ENCODE data around the gene MYLK3.

Gene MYLK3

DNA sequence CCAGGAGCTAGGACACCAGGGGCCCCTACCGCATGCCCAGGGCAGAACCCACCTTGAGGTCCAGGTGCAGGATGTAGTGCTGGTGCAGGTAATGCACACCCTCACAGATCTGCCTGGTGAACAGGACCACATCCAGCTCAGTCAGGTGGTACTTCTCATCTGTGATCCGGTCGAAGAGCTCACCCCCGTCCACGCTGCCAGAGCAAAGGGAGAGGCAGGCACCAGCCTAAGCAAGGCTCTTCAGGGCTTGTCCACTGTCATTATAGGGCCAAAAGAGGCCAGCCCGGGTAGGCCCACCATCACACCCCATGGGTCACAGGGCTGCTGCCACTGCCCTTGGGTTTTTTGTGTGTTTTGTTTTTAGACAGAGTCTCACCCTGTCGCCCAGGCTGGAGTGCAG lies 21.0 kb downstream of the MYLK3 start:
- no peak for DNase-seq (ENCODE audit: low spot score)

DNA sequence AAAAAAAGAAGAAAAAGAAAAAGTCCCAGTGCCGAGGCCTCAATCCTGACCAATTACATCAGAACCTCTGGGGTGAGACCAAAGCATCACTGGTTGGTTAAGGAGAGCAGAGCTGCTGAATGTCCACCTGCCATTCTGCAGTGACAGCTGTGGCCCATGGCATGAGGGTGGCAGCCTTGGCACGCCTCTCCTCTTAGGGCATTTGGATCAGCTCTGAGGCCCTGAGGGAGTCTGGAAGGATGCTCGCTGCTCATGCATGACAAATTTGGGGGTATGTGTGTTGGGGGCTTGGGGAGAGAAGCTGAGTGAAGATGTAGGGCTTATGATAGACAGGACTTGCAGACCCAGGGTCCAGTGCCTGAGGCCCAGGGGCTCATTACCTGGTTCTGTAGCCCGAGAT lies 26.3 kb downstream of the MYLK3 start:
- DNase-seq (ENCODE audit: low spot score) = no peak

DNA sequence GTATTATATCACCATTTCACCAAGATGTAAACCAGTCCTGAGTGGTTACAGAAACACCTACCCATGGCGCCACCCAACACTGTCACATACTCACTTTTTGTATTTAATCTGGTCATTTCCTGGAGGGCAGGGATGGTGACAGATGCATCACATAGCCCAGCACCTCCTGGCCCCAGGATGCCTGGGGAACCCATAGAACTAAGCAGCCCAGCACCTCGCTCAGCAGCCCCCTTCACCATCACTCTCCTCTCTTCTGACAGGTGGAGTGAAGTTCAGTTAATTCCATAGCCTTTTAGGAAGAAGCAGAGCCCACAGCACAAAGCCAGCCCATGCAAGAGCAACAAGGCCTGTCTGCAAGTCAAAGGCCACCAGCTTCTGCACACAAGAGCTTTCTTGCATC lies 27.5 kb downstream of the MYLK3 start:
- no peak for DNase-seq (ENCODE audit: low spot score)

DNA sequence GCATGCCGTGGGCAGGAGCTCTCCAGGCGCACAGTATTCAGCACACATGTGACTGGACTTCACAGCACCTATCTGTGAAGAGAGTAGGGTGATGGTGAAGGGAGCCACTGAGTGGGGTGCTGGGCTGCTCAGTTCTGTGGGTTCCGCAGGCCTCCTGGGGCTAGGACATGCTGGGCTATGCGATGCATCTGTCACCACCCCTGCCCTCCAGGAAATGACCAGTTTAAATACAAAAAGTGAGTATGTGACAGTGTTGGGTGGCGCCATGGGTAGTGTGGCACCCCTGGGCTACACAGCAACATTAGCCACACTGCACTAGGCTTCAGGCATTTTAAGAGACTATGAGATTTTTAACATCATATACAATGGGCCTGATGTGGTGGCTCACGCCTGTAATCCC lies 28.6 kb downstream of the MYLK3 start:
- no peak for DNase-seq (ENCODE audit: low spot score)

DNA sequence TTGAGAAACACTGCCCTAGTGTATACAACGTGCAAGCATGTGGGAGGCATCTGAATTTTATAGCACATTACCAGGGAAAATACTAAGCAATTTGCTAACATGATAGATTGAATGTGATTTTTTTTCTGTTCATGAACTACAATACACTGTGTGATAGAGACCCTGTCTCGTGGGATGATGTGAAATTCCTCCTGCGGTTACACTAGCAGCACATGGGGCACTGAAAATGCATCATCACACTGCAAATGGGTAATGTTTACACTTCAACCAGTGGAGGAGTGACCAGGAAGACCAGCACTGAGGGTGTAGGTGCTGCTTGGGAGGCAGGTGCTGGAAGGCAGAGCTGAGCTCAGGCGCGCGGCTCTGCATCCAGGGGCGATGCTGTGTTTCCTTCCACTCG lies 29.9 kb downstream of the MYLK3 start:
- no peak for DNase-seq (ENCODE audit: low spot score)

DNA sequence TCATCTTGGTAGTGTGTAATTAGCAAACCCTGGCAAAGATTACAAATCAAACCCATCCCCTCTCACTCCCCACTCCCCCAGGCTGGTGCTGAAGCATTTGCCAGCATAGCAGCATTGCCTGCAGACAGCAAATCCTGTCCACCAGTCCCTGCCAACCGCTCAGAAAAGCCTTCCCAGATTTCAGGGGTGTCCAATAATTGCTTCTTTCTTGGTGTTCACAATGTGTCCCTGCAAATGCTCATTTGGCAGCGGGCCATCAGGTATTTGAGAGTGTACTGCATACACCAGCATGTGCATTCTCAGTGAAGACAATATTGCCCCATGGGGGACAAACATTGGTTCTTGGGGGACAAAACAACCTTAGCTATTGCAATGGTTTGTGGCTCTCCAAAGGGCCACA lies 30.5 kb downstream of the MYLK3 start:
- DNase-seq (ENCODE audit: low spot score) = no peak

DNA sequence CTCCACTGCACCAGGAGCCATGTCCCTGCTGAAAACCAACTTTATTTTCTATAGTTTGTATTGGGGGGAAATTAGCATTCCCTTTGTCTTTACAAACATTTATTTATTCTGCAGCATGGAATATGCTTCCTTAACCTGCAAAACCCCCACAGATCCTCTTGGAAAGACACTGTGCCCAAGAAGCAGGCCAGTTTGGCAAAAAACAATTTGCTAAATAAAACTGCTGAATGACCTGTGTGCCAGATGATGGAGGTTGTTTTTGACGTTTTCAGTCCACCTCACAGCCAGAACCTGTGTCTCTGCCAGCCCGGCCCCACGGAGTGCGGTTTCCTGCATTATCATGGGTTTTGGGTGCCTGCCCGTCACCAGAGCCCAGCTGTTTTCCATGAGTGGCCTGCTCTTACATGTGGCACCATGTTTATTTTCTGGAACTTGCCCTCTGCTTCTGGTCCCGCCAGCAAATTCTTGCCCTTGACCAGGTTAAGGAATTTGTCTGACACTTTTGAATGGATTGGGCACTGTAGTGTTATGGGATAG lies 32.3 kb downstream of the MYLK3 start:
- no peak for DNase-seq (ENCODE audit: low spot score)

DNA sequence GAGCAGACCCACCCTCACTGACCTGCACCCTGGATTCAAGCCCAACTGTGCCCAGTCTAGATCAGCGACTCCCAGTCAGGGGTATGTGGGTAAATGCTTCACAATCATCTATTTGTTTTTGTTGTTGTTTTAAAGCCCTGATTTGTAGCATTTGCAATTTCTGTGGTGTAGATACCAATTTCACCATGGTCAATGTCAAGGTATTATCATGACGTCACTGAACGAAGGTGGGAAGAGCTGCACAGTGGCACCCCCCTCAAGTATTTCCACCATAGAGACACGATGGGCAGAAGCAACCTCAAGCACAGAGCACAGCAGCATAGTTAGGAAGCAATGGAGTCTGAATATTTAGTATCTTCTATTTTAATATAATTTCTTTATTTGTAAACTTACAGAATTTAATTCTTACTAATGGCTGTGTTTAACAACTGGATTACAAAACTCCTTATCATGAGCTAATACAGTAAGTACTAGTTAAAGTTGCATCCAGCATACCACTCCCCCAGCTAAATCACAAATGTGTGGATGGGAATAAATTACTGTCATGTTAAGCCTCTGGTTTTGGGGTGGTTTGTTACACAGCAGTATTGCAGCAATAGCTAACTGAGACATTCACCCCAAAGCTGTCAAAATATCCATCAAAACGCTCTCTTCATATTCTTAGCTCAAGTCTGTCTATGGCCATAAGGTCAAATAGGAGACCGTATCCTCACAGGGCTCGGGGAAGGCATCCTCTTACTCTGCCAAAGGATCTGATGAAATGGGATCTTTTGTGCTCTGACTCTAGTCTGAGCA lies 33.1 kb downstream of the MYLK3 start:
- DNase-seq (ENCODE audit: low spot score) = no peak

DNA sequence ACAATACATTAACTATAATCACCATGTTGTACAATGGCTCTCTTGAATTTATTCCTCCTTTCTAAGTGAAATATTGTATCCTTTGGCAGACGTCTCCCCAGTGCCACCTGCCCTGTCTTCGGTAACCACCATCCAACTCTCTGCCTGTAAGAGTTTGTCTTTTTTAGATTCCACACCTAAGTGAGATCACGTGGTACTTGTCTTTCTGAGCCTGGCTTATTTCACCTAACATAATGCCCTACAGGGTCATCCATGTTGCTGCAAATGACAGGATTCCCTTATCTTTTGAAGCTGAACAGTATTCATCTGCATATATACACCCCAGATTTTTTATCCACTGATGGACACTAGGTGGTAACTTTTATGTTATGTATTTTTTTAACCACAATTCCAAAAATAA lies 34.5 kb downstream of the MYLK3 start:
- no peak for DNase-seq (ENCODE audit: low spot score)

DNA sequence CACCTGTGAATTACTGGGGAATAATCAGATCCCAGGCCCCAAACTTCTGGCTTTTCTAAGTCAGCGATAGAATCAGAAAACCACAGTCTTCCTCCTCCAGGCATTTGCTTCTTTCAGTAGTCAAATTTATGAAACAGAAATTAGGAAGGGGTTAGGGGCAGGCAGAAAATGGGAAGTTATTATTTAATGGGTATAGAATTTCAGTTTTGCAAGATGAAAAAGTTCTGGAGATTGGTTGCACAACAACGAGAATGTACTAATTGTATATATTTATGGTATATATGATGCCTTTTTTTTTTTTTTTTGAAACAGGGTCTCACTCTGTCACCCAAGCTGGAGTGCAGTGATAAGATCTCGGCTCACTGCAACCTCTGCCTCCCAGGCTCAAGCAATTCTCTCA lies 35.2 kb downstream of the MYLK3 start:
- DNase-seq (ENCODE audit: low spot score) = no peak

DNA sequence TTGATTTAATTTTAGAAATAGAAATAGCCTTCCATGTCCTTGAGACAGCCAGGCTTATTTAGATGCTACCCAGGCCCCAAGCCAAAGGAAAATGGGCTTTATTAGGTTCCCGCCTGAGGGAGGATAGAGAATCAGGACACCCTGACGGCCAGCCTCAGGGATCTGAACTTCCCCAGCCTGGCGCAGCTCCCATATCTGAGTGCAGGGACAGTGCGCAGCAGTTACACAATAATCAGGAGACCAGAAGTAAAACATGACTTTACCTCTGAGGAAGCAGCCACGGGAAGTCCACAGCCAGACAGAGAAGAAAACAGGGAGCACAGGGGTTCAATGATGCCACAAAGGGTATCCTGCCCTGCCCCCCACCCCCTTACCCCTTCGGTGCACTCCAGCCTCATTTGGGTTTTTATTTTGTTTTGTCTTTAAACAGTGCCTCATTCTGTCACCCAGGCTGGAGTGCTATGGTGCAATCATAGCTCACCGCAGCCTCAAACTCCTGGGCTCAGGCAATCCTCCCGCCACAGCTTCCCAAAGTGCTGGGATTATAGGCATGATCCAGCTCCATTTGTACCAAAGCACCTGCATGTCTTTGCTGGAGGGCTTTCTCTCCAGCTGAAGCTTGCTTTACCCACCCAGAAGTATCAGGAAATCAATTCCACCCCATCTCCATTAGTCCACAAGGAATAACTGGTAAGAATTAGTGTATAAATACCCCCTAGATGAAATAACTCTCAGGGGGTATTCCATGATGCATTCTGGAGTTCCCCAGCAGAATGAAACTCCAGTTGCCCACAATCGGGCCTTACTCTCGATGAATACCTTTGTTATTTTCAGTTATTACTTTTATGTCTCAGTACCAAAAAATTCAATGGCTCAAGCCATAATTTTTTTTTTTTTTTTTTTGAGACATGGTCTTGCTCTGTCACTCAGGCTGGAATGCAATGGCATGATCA lies 36.8 kb downstream of the MYLK3 start:
- DNase-seq (ENCODE audit: low spot score) = no peak

DNA sequence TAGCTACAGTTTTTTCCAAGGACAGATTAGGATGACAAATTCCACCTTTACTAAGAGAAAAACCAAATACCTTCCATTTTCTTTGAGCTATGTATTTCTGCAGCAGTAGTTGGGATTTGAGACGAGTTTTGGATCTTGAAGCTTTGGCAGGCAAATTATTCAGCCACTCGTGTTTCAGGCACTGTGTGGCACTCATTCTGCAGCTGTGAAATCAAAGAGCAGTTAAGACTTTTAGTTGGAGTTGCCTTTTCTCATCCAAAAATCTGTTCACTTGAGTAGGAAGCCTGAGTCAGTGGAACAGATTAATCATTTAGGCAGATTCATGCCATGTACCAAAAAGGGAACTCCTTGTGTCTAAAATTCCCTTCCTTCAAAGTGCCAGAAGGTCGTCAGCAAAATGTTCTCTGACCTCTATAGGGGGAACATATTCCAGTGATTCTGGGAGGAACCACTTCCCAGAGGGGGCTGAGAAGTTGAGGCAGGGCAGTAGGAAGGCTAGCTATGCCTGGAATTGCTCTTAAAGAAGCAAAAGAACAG lies 38.6 kb downstream of the MYLK3 start:
- no peak for DNase-seq (ENCODE audit: low spot score)

DNA sequence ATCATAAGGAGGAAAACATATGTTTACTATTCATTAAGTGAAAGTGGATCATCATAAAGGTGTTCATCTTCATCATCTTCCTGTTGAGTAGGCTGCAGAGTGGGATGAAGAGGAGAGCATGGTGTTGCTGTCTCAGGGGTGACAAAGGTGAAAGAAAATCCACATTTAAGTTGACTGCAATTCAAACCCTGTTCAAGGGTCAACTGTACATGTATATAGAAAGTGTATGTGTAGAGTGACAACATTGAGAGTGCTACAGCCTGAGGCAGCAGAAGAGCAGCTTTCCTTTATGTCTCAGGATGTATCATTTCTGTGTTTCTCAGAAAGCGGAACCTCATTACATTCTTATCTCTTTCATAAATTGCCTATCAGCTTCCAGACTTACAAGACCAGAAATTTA lies 41.5 kb downstream of the MYLK3 start:
- no peak for DNase-seq (ENCODE audit: low spot score)

DNA sequence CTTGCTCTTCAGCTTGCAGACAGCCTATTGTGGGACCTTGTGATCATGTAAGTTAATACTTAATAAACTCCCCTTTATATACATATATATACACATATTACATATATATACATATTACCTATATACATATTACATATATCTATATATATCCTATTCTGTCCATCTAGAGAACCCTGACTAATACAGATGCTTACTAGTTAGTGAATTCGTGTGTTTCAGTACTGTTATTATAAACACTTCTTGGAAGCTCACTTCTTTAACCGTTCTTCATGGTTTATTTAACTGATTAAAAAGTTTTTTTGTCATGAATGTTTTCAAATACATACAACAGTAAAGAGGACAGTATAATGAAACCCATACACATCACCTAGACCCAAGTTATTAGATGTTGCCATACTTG lies 46.1 kb downstream of the MYLK3 start:
- no peak for DNase-seq (ENCODE audit: low spot score)

DNA sequence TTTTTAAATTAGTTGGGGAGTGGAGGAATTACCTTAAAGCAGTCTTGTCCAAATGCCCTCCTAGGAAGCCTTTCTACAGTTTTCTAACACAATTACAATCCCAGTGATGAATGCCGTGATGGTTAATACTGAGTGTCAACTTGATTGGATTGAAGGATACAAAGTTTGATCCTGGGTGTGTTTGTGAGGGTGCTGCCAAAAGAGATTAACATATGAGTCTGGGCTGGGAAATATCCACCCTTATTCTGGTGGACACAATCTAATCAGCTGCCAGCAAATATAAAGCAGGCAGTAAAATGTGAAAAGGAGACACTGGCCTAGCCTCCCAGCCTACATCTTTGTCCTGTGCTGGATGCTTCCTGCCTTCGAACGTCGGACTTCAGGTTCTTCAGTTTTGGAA lies 46.5 kb downstream of the MYLK3 start:
- no peak for DNase-seq (ENCODE audit: low spot score)

DNA sequence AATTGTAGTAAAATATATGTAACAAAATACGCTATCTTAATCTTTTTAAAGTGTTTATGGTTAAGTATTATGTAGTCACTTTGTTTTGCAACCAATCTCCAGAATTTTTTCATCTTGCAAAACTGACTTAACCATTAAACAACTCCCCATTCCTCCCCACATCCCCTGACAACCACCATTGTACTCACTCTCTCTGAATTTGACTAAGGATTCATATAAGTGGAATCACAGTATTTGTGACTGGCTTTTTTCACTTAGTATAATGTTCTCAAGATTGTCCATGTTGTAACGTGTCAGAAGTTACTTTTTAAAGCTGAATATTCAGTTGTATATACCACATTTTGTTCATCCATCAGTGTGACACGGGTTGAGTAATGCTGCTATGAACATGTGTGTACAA lies 48.1 kb downstream of the MYLK3 start:
- DNase-seq (ENCODE audit: low spot score) = no peak

DNA sequence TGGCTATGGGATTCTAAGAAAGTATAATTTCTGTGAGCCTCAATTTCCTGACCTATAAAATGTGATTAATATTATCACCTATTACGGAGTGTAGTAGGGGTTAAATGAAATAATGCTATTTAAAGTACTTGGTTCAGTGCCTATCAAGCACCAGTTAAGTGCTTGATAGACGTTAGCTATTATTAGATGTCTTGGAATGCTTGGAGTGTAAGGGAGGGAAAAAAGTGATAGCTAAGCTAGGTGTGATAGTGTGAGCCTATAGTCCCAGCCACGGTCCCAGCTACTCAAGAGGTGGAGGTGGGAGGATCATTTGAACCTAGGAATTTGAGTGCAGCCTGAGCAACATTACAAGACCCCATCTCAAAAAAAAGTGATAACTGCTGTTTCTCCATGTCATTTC lies 51.2 kb downstream of the MYLK3 start:
- DNase-seq (ENCODE audit: low spot score) = no peak

DNA sequence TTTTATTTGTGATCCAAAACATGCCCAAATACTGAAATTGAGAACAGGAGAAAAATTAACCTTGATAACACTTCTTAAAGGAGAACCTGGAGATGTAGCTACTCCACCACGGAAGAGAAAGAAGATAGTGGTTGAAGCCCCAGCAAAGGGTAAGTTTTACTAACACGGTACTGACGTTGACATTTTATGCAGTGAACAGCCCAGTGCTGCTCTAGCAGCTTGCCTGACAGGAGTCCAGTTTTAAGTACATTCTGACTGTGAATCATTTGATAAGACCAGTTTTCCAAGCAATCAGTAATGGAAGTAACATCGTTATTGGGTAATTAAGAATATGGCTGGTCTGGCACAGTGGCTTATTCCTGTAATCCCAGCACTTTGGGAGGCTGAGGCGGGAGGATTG lies 52.2 kb downstream of the MYLK3 start:
- no peak for DNase-seq (ENCODE audit: low spot score)

DNA sequence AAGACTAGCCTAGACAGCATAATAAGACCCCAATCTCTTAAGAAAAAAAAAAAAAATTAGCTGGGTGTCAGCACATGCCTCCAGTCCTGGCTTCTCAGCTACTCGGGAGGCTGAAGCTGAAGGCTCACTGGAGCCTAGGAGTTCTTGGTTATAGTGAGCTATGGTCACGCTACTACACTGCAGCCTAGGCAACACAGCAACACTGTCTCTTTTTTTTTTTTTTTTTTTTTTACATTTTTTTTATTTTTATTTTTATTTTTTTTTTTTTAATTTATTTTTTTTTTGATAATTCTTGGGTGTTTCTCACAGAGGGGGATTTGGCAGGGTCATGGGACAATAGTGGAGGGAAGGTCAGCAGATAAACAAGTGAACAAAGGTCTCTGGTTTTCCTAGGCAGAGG lies 54.5 kb downstream of the MYLK3 start:
- DNase-seq (ENCODE audit: low spot score) = no peak

DNA sequence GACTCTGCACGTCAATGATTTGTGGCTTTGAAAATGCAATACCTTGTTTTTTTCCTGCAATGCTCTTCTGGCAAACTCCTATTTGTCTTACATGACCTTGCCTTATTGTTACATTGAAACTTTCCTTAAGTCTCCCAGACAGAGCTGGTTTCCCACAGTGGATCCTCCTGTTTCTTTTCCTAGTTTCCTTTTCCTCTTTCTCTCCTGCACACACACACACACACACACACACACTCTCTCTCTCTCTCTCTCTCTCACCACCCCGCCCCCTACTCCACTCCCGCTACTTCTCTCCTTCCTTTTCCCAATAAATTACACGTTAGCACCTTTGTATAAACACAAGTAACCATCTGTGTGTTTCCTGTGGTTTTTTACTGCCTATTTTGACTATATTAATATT lies 56.4 kb downstream of the MYLK3 start:
- no peak for DNase-seq (ENCODE audit: low spot score)

DNA sequence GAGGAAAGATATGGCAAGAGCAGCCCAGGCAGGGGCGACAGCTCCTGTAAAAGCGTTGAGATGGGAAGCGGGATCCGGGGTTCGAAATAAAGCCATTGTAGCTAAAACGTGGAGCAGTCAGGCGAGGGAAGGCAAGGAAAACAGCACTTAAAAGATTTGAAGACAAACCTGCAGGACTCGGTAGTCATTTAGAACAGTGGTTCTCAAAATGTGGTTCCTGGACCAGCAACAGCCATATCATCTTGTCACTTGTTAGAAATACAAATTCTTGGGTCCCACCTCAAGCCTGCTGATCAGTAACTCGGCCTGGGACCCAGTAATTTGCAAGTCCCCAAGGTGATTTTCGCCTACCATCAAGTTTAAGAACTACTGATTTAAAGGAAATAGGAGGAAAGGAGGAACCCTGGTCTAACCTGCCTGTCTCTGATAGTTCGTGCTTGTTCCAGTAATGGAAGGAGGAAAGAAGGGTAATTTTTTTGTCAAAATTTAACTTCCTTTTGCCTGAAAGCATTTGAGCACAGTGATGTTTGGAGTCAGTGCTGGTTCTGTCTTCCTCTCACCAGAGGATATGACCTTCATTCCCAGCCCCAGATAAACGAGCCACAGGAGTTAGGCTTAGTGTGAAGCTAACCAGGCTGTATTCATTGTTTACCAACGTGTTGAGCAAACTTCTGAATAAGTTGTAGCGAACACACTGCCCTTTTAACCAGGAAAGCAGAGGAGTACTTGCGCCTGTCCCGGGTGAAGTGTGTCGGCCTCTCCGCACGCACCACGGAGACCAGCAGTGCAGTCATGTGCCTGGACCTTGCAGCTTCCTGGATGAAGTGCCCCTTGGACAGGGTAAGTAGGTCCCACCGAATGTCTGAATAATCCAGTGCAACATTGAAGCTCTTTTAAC lies 57.6 kb downstream of the MYLK3 start:
- no peak for DNase-seq (ENCODE audit: low spot score)

All from NAMALWA (cell line).